ENCODE data around the gene WDR73.

GRCh38 chr15:84629033-84629432 is 25.1 kb downstream of the WDR73 start:
- TF ChIP-seq RBM39 (optimal IDR thresholded peaks at IDR 0.05; ENCODE audit: low read depth, low read length) = no peak
- no peak for TF ChIP-seq SOX6 (IDR thresholded peaks at IDR 0.05)
